BLaER1 treated with 17β-estradiol and CSF1 and Interleukin-3, amounts not matched to agents 10 nM and 100 nM (cell line): ENCODE data around the gene ZC3H12C.
"Not testable (repeated sequence)": the region's sequence is repeated elsewhere in the genome, so short reads cannot be mapped to it uniquely, and the experiment has no call there.

Experiments
- H3K27ac ChIP-seq, 11 experiments: shearing (Covaris generic); formaldehyde crosslinking; 2 replicates each; pipeline ENCODE4 v1.8.1; 2022
- H3K27me3 ChIP-seq, 11 experiments: shearing (Covaris generic); formaldehyde crosslinking; 2 replicates each; pipeline ENCODE4 v1.8.1; 2022
- H3K36me3 ChIP-seq, 11 experiments: shearing (Covaris generic); formaldehyde crosslinking; 2 replicates each; pipeline ENCODE4 v1.8.1; 2022
- H3K4me1 ChIP-seq, 10 experiments: shearing (Covaris generic); formaldehyde crosslinking; 2 replicates each; pipeline ENCODE4 v1.8.1; 2022
- H3K4me2 ChIP-seq, 11 experiments: shearing (Covaris generic); formaldehyde crosslinking; 2 replicates each; pipeline ENCODE4 v1.8.1; 2022
- H3K4me3 ChIP-seq, 10 experiments: shearing (Covaris generic); formaldehyde crosslinking; 2 replicates each; pipeline ENCODE4 v1.8.1; 2022
- H3K9ac ChIP-seq, 11 experiments: shearing (Covaris generic); formaldehyde crosslinking; 2 replicates each; pipeline ENCODE4 v1.8.1; 2022
- H3K9me3 ChIP-seq, 11 experiments: shearing (Covaris generic); formaldehyde crosslinking; replicated peaks in 1 of 11; 2 replicates each; pipeline ENCODE4 v1.8.1; 2022
- H4K20me1 ChIP-seq, 11 experiments: shearing (Covaris generic); formaldehyde crosslinking; 2 replicates each; pipeline ENCODE4 v1.8.1; 2022
- Cebpa-rat ChIP-seq, 11 experiments: shearing (Covaris generic); IDR thresholded peaks; 2 replicates each; pipeline ENCODE4 v1.8.1; 2022

ZC3H12C gene

DNA sequence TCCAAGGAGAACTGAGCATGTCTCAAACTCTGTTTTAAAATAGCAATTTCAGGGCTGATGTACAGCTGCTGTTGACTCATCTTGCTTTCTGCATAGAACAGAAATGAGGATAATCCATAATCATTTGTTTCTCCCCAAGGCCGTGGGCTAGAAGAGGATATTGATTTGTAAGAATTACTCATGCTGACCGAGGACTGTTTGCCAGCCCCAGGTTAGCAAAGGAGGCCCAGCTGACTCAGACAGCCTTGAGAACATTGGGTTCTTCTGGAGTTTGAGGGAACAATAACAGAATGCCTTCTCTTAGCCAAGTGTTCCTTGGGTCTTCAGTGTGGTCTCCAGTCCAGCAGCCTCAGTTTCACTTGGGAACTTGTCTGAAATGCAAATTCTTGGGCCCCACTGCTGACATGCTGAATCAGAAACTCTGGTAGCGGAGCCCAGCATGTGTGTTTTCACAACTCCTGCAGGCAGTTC is 92.0 kb downstream of the ZC3H12C start:
- H3K27ac ChIP-seq: no peak overlapping the region
- H3K4me1 ChIP-seq: peaks cover 0 to 14% (median 5%) of the 10 kb centered on the region in 10 experiments; a peak in 6 of 20 replicates
- no peaks in the 10 kb centered on the region for H3K36me3 ChIP-seq
- H4K20me1 ChIP-seq: no peaks in the 10 kb centered on the region
- H3K4me3 ChIP-seq: no peak overlapping the region
- H3K9ac ChIP-seq: no peak overlapping the region
- TF ChIP-seq Cebpa-rat (IDR thresholded peaks at IDR 0.05): no peak
- no peaks in the 10 kb centered on the region for H3K27me3 ChIP-seq
- no peak overlapping the region for H3K4me2 ChIP-seq
- H3K9me3 ChIP-seq: no peaks in the 10 kb centered on the region

DNA sequence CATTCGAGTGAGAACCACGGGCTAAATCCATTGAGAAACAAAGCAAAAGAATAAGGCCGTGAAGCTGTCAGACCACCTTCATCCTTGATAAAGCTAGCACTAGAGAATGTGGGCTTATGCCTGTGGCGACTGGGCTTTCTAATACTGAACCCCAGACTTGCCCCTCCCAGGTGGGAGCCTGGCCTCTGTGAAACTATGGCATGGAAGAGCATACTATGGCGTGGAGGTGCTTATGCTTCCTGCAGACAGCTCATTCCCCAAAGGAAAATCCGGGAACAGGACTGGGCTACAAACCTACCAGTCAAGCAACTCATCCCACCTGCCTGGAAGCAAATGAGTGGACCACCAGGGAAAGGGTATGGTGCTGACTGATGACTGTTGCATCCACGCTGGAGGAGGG is 92.4 kb downstream of the ZC3H12C start:
- Histone ChIP-seq H3K9me3 (no peaks in the 10 kb centered on the region), H4K20me1 (no peaks in the 10 kb centered on the region), H3K4me3 (no peak overlapping the region), H3K27me3 (no peaks in the 10 kb centered on the region), H3K4me2 (peak overlapping the region in 2 of 11 experiments; percentile 3 to 7; a peak in 1 of 22 replicates), H3K36me3 (no peaks in the 10 kb centered on the region), H3K27ac (no peak overlapping the region), H3K4me1 (peaks cover 0 to 14% (median 5%) of the 10 kb centered on the region in 10 experiments; a peak in 6 of 20 replicates), H3K9ac (no peak overlapping the region)
- TF ChIP-seq Cebpa-rat (IDR thresholded peaks at IDR 0.05): no peak

GRCh38 chr11:110186456-110186855 is 93.3 kb downstream of the ZC3H12C start:
- H3K27me3 ChIP-seq: no peaks in the 10 kb centered on the region
- peaks cover 0 to 3% (median 2%) of the 10 kb centered on the region in 11 experiments; a peak in 8 of 22 replicates for H3K9me3 ChIP-seq
- no peak overlapping the region for H3K27ac ChIP-seq
- no peak for TF ChIP-seq Cebpa-rat (IDR thresholded peaks at IDR 0.05)
- H3K36me3 ChIP-seq: no peaks in the 10 kb centered on the region
- H3K4me3 ChIP-seq: no peak overlapping the region
- no peaks in the 10 kb centered on the region for H4K20me1 ChIP-seq
- H3K4me2 ChIP-seq: no peak overlapping the region
- no peak overlapping the region for H3K9ac ChIP-seq
- H3K4me1 ChIP-seq: peaks cover 0 to 14% (median 5%) of the 10 kb centered on the region in 10 experiments; a peak in 6 of 20 replicates

GRCh38 chr11:110186867-110187266 is 93.7 kb downstream of the ZC3H12C start:
- Histone ChIP-seq H3K27ac (no peak overlapping the region), H3K4me2 (no peak overlapping the region), H3K4me3 (no peak overlapping the region), H3K27me3 (no peaks in the 10 kb centered on the region), H3K36me3 (no peaks in the 10 kb centered on the region), H3K9me3 (peaks cover 0 to 7% (median 6%) of the 10 kb centered on the region in 11 experiments; a peak in 11 of 22 replicates), H3K4me1 (peaks cover 0 to 14% (median 5%) of the 10 kb centered on the region in 10 experiments; a peak in 6 of 20 replicates), H4K20me1 (no peaks in the 10 kb centered on the region), H3K9ac (no peak overlapping the region)
- TF ChIP-seq Cebpa-rat (IDR thresholded peaks at IDR 0.05): no peak

DNA sequence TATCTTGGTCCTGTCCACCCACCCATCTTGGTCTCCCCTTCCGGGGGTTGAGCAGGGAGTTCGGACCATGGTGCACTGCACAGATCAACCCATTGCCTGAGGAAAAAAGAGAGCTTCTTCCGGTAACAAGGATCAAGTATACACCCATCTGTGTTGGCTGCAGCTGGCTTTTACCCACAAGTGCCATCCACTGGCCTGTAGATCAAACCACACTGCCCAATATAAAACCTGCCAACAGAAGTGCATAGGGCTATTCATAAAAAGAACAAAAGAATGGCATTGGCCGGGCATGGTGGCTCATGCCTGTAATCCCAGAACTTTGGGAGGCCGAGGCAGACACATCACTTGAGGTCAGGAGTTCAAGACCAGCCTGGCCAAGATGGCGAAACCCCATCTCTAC is 94.5 kb downstream of the ZC3H12C start:
- Histone ChIP-seq H3K4me3 (no peak overlapping the region), H3K27ac (no peak overlapping the region), H3K9ac (no peak overlapping the region), H3K9me3 (peaks cover 3 to 13% (median 11%) of the 10 kb centered on the region in 11 experiments; a peak in 12 of 22 replicates), H3K4me2 (no peak overlapping the region), H4K20me1 (no peaks in the 10 kb centered on the region), H3K27me3 (no peaks in the 10 kb centered on the region), H3K4me1 (peaks cover 0 to 14% (median 8%) of the 10 kb centered on the region in 10 experiments; a peak in 6 of 20 replicates), H3K36me3 (no peaks in the 10 kb centered on the region)
- no peak for TF ChIP-seq Cebpa-rat (IDR thresholded peaks at IDR 0.05)

DNA sequence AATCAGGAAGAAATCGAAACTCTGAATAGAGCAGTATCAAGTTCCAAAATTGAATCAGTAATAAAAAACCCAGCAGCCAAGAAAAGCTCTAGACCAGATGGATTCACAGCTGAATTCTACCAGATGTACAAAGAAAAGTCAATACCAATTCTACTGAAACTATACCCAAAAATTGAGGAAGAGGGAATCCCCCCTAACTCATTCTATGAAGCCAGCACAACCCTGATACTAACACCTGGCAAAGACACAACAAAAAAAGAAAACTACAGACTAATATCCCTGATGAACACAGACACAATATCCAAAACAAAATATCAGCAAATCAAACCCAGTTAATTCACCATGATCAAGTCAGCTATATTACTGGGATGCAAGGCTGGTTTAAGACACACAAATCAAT is 97.7 kb downstream of the ZC3H12C start:
- no peak overlapping the region for H3K4me2 ChIP-seq
- no peaks in the 10 kb centered on the region for H4K20me1 ChIP-seq
- H3K27me3 ChIP-seq: no peaks in the 10 kb centered on the region
- no peak overlapping the region for H3K27ac ChIP-seq
- no peak overlapping the region for H3K4me3 ChIP-seq
- H3K4me1 ChIP-seq: peaks cover 0 to 15% (median 2%) of the 10 kb centered on the region in 10 experiments; a peak in 2 of 20 replicates
- H3K36me3 ChIP-seq: no peaks in the 10 kb centered on the region
- H3K9ac ChIP-seq: no peak overlapping the region
- no peak for TF ChIP-seq Cebpa-rat (IDR thresholded peaks at IDR 0.05)
- peaks cover 5 to 19% (median 11%) of the 10 kb centered on the region in 11 experiments; a peak in 14 of 22 replicates for H3K9me3 ChIP-seq

DNA sequence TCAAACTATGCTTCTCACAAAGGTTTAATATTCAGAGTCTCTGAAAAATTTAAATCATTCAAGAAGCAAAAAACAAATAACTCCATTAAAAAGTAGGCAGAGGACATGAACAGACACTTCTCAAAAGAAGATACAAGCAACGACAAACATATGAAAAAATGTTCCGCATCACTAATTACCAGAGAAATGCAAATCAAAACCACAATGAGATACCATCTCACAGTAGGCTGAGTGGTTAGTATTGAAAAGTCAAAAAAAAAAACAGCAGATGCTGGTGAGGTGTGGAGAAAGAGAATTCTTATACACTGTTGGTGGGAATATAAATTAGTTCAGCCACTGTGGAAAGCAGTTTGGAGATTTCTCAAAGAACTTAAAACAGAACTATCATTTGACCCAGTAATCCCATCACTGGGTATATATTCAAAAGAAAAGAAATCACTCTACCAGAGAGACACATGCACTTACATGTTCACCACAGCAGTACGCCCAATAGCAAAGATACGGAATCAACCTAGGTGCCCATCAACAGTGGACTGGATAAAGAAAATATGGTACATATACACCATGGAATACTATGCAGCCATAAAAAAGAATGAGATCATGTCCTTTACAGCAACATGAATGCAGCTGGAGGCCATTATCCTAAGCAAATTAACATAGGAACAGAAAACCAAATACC is 99.6 kb downstream of the ZC3H12C start:
- H3K27ac ChIP-seq, H4K20me1 ChIP-seq, H3K9ac ChIP-seq, H3K36me3 ChIP-seq, H3K27me3 ChIP-seq, H3K4me3 ChIP-seq: not testable (repeated sequence)
- Histone ChIP-seq H3K4me2 (peak overlapping the region in 1 of 11 experiments; percentile 23; a peak in 1 of 22 replicates), H3K9me3 (peaks cover 5 to 19% (median 11%) of the 10 kb centered on the region in 11 experiments; a peak in 14 of 22 replicates), H3K4me1 (peaks cover 0 to 29% (median 7%) of the 10 kb centered on the region in 10 experiments; a peak in 10 of 20 replicates)

- H3K9ac ChIP-seq, H3K36me3 ChIP-seq, H3K27me3 ChIP-seq, H3K27ac ChIP-seq, H3K4me2 ChIP-seq, H4K20me1 ChIP-seq, H3K4me3 ChIP-seq: not testable (repeated sequence)
- peaks cover 0 to 30% (median 7%) of the 10 kb centered on the region in 10 experiments; a peak in 10 of 20 replicates for H3K4me1 ChIP-seq
- H3K9me3 ChIP-seq: peaks cover 5 to 19% (median 11%) of the 10 kb centered on the region in 11 experiments; a peak in 14 of 22 replicates
Observed at GRCh38 chr11:110194211-110194766, 101.1 kb downstream of the ZC3H12C start.

- no peaks in the 10 kb centered on the region for H3K36me3 ChIP-seq
- H3K4me3 ChIP-seq: no peak overlapping the region
- no peaks in the 10 kb centered on the region for H3K27me3 ChIP-seq
- peaks cover 0 to 30% (median 7%) of the 10 kb centered on the region in 10 experiments; a peak in 10 of 20 replicates for H3K4me1 ChIP-seq
- no peaks in the 10 kb centered on the region for H4K20me1 ChIP-seq
- no peak for TF ChIP-seq Cebpa-rat (IDR thresholded peaks at IDR 0.05)
- H3K4me2 ChIP-seq: peak overlapping the region in 6 of 11 experiments; percentile 2 to 51 (median 28); a peak in 7 of 22 replicates
- no peak overlapping the region for H3K9ac ChIP-seq
- H3K9me3 ChIP-seq: peaks cover 5 to 19% (median 10%) of the 10 kb centered on the region in 11 experiments; a peak in 14 of 22 replicates
- no peak overlapping the region for H3K27ac ChIP-seq
Observed at GRCh38 chr11:110196241-110196754, 103.1 kb downstream of the ZC3H12C start.
